ENCODE data around the gene CCDC192.

- TF ChIP-seq, protein P1, sequence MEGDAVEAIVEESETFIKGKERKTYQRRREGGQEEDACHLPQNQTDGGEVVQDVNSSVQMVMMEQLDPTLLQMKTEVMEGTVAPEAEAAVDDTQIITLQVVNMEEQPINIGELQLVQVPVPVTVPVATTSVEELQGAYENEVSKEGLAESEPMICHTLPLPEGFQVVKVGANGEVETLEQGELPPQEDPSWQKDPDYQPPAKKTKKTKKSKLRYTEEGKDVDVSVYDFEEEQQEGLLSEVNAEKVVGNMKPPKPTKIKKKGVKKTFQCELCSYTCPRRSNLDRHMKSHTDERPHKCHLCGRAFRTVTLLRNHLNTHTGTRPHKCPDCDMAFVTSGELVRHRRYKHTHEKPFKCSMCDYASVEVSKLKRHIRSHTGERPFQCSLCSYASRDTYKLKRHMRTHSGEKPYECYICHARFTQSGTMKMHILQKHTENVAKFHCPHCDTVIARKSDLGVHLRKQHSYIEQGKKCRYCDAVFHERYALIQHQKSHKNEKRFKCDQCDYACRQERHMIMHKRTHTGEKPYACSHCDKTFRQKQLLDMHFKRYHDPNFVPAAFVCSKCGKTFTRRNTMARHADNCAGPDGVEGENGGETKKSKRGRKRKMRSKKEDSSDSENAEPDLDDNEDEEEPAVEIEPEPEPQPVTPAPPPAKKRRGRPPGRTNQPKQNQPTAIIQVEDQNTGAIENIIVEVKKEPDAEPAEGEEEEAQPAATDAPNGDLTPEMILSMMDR (IDR thresholded peaks at IDR 0.05; ENCODE audit: low read depth, low read length, poor library complexity, severe bottlenecking) = no peak
- TF ChIP-seq EZH2phosphoT487 (IDR thresholded peaks at IDR 0.05; ENCODE audit: borderline replicate concordance, low read length) = no peak
Observed at GRCh38 chr5:127667926-127668325, 35.3 kb upstream of the CCDC192 start.
